Activated T-cell treated with anti-CD3 and anti-CD28 coated beads, Interleukin-2, amount 50 U/mL, for 48 hours (primary cell): ENCODE measurements around the gene BACH1.

Experiments used
- DNase-seq, 2 experiments: peaks; one replicate each; pipeline ENCODE4 v3.0.0-alpha.2; 2020

The BACH1 gene

GRCh38 chr21:29316029-29316742, 17.5 kb downstream of the BACH1 start:
- no peak for DNase-seq

- no peak for DNase-seq
These were observed 18.1 kb downstream of the BACH1 start for GRCh38 chr21:29316806-29317205.

GRCh38 chr21:29318354-29318753, 19.6 kb downstream of the BACH1 start:
- DNase-seq = no peak

- DNase-seq = no peak
These were observed 21.3 kb downstream of the BACH1 start for GRCh38 chr21:29320031-29320430.

GRCh38 chr21:29321217-29321616, 22.5 kb downstream of the BACH1 start:
- no peak for DNase-seq

GRCh38 chr21:29321932-29322928, 23.5 kb downstream of the BACH1 start:
- no peak for DNase-seq

GRCh38 chr21:29323189-29323588, 24.5 kb downstream of the BACH1 start:
- DNase-seq = no peak

- no peak for DNase-seq
These were observed 28.3 kb downstream of the BACH1 start for GRCh38 chr21:29326914-29327554.

GRCh38 chr21:29329406-29329805, 30.7 kb downstream of the BACH1 start:
- no peak for DNase-seq

GRCh38 chr21:29330797-29331196, 32.1 kb downstream of the BACH1 start:
- DNase-seq = no peak

- DNase-seq = no peak
These were observed 34.0 kb downstream of the BACH1 start for GRCh38 chr21:29332461-29333362.

GRCh38 chr21:29333406-29333805, 34.7 kb downstream of the BACH1 start:
- no peak for DNase-seq

- DNase-seq = no peak
These were observed 36.2 kb downstream of the BACH1 start for GRCh38 chr21:29334717-29335428.

- no peak for DNase-seq
These were observed 37.0 kb downstream of the BACH1 start for GRCh38 chr21:29335720-29336119.

- no peak for DNase-seq
These were observed 39.5 kb downstream of the BACH1 start for GRCh38 chr21:29338256-29338655.

GRCh38 chr21:29340228-29340627, 41.5 kb downstream of the BACH1 start:
- DNase-seq = no peak

- DNase-seq = peak; percentile 81 to 82
These were observed 43.7 kb downstream of the BACH1 start for GRCh38 chr21:29342363-29342957.

- no peak for DNase-seq
These were observed 44.8 kb downstream of the BACH1 start for GRCh38 chr21:29343519-29343918.

GRCh38 chr21:29346281-29346680, 47.6 kb downstream of the BACH1 start:
- DNase-seq = no peak

GRCh38 chr21:29346771-29347170, 48.0 kb downstream of the BACH1 start:
- DNase-seq = no peak

- DNase-seq = no peak
These were observed 48.6 kb downstream of the BACH1 start for GRCh38 chr21:29347274-29347681.
